ENCODE measurements around the gene P2RX2. TPM values are rescaled to one million over a fixed set of nuclear protein-coding genes. Genes with fewer than 3 reads are reported as not detected.

P2RX2 gene
- total and polyA plus RNA-seq, 3 donors from 2014 or later, result 2.2 to 3.0 (median 2.7) TPM

- Histone ChIP-seq H3K4me3 (no peak overlapping the region), H3K4me1 (peaks cover 10% of the 10 kb centered on the region), H3K27me3 (no peaks in the 10 kb centered on the region), H3K9me3 (no peaks in the 10 kb centered on the region), H3K36me3 (ENCODE audit: low read depth, missing control alignments) (no peaks in the 10 kb centered on the region), H3K27ac (no peak overlapping the region)
- DNase-seq, result no peak
- TF ChIP-seq CTCF (IDR thresholded peaks at IDR 0.05) (no peak), POLR2A (IDR thresholded peaks at IDR 0.05) (no peak)
- intact Hi-C loops (cut with DNase I; ENCODE audit: low total_unique reads), result no loop called here
- WGBS, 2 donors, result 79 to 84% methylated on average over 20 to 25 of the region's 25 CpGs
Observed at GRCh38 chr12:132623072-132623869, 4.7 kb downstream of the P2RX2 start.

DNA sequence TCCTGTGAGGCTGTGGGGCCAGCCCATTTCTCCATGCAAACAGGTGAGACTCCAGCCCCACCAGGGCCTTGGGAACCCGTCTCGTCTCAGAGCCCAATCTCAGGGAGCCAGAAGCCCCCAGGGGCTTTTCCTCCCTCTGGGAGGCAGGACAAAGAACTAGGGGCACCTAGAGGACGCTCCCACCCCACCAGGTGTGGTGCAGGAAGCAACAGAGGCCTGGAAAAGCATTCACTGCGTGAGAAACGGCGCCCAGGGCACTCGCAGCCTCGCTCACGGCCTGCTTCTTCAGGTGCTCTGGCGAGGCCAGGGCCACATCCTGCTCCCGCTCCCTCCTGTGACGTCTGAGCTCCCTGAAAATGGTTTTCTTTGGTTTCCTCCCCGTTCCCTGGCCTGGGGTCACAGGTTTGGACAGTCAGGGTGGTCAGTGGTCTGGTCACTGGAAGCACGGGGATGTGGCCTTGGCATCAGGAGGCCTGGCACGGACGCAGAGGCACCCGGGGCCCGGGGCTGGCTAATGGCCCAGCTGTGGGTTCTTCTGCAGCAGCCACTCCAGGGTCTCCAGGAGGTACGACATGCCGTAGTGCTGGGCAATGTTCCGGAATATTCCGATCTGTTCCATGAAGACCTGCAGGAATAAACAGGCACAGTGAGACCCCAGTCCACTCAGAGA lies 5.7 kb downstream of the P2RX2 start:
- TF ChIP-seq POLR2A (IDR thresholded peaks at IDR 0.05), result no peak
- TF ChIP-seq CTCF (IDR thresholded peaks at IDR 0.05), result no peak
- WGBS, 2 donors, result 91 to 95% methylated on average over 4 to 22 of the region's 22 CpGs
- H3K36me3 ChIP-seq (ENCODE audit: low read depth, missing control alignments), result no peaks in the 10 kb centered on the region

GRCh38 chr12:132624910-132625630 lies 6.5 kb downstream of the P2RX2 start:
- Histone ChIP-seq H3K9me3 (no peaks in the 10 kb centered on the region), H3K4me1 (peaks cover 10% of the 10 kb centered on the region), H3K36me3 (ENCODE audit: low read depth, missing control alignments) (no peaks in the 10 kb centered on the region), H3K27me3 (no peaks in the 10 kb centered on the region), H3K27ac (no peak overlapping the region), H3K4me3 (no peak overlapping the region)
- no peak for DNase-seq
- TF ChIP-seq CTCF (IDR thresholded peaks at IDR 0.05) (no peak), POLR2A (IDR thresholded peaks at IDR 0.05) (no peak)
- intact Hi-C loops (cut with DNase I; ENCODE audit: low total_unique reads), result no loop called here
- 89 to 95% methylated on average over 20 to 32 of the region's 32 CpGs for WGBS, 2 donors

More for the DNA sequence above, 5.7 kb downstream of the P2RX2 start:
- H3K27ac ChIP-seq, result no peak overlapping the region
- intact Hi-C loops (cut with DNase I; ENCODE audit: low total_unique reads), result no loop called here
- no peak for DNase-seq
- no peaks in the 10 kb centered on the region for H3K27me3 ChIP-seq
- no peak overlapping the region for H3K4me3 ChIP-seq
- no peaks in the 10 kb centered on the region for H3K9me3 ChIP-seq
- H3K4me1 ChIP-seq, result peaks cover 10% of the 10 kb centered on the region

- DNase-seq, result no peak
- TF ChIP-seq POLR2A (IDR thresholded peaks at IDR 0.05) (no peak), CTCF (IDR thresholded peaks at IDR 0.05) (no peak)
- Histone ChIP-seq H3K9me3 (no peaks in the 10 kb centered on the region), H3K4me1 (peaks cover 10% of the 10 kb centered on the region), H3K27me3 (no peaks in the 10 kb centered on the region), H3K4me3 (no peak overlapping the region), H3K27ac (no peak overlapping the region), H3K36me3 (ENCODE audit: low read depth, missing control alignments) (no peaks in the 10 kb centered on the region)
- intact Hi-C loops (cut with DNase I; ENCODE audit: low total_unique reads), result no loop called here
- 93 to 99% methylated on average over 7 to 24 of the region's 24 CpGs for WGBS, 2 donors
Observed at GRCh38 chr12:132625731-132626430, 7.3 kb downstream of the P2RX2 start.
